GM21619 (cell line): Measurements from ENCODE around the gene GNB1.
"Not testable (repeated sequence)": the region's sequence is repeated elsewhere in the genome, so short reads cannot be mapped to it uniquely, and the experiment has no call there.

Experiments used
- ATAC-seq: cut with Tn5 transposase; IDR thresholded peaks from one replicate; pipeline ENCODE4 v1.9.1; 2021; ENCODE audit not compliant: unreplicated experiment

Gene GNB1

DNA sequence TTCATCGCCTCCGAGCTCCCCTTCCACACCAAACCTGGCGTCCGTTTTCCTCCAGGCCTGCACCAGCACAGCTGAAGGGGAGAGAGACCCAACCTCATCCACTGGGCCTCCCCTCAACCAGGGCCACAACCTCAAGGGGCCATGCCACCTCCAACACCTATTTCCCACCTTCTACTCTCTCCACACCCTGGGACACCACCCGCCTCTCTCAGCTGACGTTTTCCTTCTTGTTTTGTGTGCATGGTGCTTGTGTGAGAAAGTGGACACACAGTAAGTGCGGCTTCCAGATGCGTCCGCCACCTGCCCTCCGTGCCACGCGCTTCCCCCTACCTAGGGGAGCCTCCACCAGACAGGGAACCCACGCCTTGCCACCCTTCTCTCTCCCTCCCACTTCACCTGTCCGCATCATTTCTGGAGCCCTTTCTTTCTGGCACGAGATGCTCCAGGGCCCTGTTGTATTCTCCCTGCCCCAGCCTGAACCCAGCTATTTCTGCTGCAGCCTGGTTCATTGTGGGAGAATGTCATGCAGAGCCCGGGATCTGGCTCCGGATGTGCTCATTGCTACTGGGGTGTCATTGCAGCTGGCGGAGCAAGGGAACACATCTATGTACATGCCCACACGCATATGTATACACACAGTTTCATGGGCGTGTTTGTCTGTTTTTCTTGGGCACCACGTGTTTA lies 1.3 kb upstream of the GNB1 start:
- no peak for ATAC-seq

DNA sequence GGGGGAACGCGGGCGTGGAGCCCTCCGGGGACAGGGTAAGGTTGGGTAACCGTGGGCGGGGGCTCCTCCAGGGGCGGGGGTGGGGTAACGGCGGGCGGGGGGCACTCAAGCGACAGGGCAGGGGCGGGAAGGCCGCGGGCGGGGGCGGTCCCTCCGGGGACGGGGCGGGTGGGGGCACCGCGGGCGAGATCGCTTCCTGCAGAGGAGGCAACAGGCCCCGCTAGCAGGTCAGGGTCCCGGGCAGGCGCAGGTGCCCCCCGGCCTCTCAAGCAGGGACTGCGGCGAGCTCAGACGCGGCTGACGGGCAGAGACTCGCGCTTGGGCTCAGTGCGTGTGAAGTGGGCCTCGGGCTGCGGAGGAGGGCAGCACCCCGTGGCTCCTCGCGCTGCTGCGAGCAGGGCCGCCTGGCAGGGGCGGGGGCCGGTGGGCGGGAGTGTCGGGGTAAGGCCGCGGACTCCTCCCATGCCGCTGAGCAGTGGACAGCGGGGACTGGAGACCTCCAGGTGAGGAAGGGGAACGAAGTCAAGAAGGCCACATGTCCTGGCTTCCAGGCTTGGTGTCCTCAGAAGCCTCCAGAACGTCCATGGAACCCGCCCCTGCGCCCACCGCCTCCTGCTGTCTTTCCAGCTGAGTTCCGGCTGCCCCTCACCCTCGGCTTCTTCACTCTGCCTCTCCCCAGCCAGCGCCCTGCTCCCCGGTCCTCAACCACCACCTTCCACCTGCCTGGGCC lies 627 bp upstream of the GNB1 start:
- peak; percentile 28 for ATAC-seq

DNA sequence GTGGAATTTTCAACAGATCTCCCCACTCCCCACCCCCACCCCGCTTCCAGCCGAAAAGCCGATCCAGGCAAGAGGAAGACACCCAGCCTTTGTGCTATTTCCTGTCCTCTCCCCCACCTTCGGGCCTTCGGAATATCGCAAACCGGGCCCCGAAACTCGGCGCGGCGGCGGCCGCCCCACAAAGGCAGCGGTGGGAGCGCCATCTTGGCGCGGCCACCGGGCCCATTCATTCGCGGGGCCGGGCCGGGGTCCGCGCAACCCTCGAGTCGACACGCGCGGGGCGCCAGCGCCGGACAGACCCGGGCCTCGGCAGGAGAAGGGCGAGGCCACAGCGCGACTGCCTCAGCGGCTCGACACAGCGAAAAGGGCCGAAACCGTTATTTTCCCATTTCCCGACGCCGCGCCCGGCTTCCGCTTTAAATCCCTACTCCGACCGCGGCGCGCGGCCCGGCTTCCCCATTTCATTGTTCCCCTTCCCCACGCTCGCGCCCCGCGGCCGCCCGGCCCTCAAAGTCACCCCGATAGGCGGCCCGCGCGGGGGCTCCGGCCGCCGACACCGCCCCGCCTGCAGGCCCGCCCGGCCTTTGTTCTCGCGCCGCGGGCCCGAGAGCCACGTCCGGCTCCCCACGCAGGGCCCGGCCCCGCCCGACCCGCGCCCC lies 911 bp downstream of the GNB1 start:
- ATAC-seq: peak; percentile 13

DNA sequence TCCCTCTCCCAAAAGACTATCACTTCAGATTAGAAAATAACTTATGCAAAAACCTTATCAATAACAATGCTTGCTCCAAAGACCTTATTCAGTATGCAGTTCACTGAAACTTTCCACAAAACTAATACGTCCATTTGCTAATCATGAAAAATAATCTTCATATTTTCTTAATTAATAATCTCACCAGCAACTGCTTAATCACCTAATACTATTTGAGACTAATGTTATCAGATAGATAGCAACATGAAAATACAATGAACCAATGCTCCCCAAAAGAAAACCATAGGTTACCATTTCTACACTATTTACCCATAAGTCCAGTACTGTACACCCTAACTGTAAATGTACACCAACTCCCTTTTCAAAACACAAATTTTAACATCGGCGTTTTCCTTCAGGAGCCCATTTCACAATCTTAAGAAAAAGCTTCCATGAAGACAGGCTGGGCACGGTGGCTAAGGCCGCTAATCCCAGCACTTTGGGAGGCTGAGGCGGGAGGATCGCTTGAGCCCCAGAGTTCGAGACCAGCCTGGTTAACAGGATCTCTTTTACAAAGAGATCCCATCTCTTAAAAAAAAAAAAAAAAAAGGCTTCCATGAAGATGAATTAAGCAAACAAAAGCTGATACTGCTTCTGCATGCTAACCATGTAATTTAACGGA lies 1.7 kb downstream of the GNB1 start:
- no peak for ATAC-seq

DNA sequence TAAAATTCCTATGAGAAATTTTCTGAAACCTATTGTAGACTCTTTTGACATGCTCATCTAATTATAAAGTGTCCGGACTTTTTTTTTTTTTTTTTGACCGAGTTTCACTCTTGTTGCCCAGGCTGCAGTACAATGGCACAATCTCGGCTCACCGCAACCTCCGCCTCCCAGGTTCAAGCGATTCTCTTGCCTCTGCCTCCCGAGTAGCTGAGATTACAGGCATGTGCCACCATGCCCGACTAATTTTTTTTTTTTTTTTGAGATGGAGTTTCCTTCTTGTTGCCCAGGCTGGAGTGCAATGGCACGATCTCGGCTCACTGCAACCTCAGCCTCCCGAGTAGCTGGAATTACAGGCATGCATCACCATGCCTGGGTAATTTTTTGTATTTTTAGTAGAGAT lies 7.0 kb downstream of the GNB1 start:
- not testable (repeated sequence) for ATAC-seq

DNA sequence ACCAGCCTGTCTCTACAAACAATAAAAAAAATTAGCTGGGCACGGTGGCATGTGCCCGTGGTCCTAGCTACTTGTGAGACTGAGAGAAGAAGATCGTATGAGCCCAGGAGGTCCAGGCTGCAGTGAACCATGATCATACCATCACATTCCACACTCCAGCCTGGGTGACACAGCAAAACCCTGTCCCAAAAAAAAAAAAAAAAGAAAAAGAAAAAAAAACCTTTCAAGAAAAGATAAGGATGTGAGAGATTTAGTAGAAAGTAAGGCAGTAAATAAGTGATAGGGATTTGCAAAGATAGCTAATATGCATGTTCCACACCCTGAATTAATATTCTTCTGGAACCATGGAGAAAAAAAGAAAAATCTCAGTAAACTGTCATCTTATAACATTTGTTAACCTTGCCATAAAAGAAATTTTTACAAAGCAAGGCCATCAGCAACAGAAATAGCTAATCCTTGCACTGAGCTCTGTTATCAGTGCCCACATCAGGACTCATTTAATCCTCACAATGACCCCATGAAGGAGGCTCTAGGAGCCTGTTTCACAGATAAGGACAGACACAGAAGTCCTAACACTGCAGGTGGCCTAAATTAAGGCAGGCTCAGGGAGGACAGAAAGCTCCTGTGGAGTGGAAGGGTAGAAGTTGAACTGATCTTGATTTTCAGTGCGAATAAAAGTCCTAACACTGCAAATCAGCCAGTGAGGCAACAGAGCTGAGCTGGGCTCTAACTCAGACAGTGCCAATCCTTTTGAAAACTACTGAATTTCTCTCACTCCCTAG lies 7.6 kb downstream of the GNB1 start:
- no peak for ATAC-seq

DNA sequence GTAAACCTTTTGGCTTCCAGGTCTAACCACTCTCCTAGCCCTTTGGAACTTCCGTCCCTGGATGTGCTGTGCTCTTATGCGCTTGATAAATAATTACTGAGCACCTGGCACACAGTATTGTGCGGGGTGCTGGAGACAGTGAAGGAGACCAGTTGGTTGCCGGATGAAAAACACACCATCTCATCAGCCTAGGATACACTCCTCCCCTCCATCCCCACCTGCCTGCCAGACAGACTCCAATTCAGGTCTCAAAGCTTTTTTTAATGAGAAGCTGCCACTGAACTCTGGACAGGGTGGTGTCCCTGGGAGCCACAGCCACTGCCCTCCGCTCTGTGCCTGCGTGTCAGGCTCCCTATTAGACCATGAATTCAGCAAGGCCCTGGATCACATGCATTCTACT lies 9.2 kb downstream of the GNB1 start:
- no peak for ATAC-seq

DNA sequence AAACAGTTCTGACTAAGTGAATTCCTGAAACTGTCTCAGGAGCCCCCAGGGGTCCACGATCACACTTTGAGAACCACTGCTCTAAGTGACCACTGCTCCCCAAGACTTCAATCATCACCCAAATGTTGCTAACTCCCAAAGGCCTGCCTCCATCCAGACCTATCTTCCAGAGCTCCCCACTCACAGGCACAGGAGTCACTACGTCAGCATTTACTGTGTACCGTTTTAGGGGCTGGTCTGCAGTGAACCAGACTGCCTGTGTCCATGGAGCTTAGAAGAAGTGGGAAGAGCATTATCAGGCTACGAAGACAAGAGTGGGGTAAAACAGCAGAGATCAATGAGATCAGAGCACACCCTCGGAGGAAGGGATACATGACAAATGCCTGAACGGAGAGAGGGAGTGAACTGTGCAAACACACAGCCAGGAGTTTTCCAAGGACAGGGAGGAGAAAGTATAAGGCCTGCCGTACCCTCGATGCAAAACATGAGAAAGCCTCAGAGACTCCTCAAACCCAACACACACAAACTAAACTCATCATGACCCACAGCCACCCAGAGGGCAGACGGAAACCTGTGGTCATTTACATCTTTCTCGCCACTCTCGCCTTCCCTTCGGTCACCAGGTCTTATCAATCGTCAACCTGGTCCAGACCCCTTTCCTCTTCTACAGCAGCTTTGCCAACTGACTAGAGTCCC lies 10.1 kb downstream of the GNB1 start:
- ATAC-seq: no peak

DNA sequence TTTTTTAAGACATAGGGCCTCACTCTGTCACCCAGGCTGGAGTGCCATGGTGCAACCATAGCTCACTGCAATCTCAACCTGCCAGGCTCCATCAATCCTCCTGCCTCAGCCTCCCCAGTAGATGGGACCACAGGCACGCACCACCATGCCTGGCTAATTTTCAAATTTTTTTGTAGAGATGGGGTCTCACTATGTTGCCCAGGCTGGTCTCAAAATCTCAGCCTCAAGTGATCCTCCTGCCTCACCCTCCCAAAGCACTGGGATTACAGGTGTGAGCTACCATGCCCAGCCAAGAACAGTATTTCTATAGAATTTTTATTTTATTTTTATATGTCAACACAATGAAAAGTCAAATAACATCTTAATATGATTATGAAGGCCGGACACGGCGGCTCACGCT lies 10.9 kb downstream of the GNB1 start:
- no peak for ATAC-seq

DNA sequence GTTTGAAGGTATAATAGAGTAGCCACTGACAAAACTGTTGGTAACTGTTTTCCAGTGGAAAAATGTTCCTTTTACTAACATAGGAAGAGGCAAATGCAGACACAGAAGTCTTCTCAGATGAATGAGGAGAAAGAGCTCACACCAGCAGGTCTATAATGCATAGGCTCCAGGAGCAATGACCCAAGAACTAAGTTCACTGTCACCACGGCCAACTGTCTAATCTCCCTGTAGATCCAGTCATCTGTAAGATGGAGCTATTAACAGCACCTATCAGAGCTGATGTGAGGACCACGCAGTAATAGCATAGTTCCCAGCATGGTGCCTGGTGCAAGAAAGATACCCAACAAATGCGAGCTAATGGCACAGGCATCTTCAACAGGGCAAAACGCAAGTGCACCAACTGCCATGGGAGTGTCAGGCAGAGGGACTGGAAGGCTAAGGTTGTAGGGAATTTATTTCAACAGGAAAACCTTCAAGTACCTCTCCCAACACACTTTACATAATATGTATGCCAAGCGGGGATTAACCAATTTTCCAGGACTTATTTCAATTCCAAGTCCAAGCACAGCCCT lies 12.9 kb downstream of the GNB1 start:
- ATAC-seq: no peak

DNA sequence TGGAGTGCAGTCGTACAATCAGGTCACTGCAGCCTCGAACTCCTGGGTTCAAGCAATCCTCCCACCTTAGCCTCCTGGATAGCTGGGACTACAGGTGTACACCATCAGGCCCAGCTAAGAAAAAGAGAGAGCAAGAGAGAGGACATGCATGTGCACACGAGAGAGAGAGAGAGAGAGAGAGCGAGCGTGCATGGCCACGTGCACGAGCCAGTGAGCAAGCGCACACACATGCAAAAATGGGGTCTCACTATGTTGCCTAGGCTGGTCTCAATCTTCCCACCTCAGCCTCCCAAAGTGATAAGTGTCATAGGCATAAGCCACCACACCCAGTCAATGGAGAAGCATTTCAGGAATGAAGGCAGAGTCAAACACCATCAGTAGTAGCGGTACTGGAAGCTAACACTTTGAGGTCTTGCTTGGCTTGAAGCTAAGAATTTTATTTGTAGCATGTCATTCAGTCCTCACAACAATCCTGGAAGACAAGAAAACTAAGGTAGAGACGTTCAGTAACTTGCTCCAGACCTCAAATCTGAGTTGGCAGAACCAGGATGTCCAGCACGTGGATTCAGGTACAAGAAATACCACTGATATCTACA lies 14.5 kb downstream of the GNB1 start:
- ATAC-seq: no peak

DNA sequence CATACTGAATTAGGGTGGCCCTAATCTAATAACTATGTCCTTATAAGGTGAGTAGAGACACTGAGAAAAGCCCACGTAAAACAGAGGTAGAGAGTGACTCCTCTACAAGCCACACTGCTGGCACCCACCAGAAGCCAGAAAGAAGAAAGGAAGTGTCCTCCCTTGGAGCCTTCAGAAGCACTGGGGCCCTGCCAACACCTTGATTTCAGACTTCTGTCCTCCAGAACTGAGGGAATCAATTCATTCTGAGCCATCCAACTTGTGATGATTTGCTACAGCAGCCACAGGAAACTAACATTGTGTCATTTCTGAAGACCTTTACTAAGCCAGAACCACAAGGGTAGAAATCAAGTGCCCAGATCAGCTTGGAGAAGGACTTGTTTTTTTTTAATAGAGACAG lies 15.0 kb downstream of the GNB1 start:
- ATAC-seq: no peak

DNA sequence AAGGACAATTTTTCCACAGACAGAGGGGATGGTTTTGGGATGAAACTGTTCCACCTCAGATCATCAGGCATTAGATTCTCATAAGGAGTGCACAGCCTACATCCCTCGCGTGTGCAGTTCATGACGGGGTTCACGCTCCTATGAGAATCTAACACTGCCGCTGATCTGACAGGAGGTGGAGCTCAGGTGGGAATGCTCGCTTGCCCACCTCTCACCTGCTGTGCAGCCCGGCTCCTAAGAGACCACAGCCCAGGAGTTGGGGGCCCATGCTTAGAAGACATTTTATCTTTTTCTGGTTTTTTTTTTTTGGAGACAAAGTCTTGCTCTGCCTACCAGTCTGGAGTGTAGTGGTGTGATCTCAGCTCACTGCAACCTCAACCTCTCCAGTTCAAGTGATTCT lies 16.0 kb downstream of the GNB1 start:
- ATAC-seq: no peak

DNA sequence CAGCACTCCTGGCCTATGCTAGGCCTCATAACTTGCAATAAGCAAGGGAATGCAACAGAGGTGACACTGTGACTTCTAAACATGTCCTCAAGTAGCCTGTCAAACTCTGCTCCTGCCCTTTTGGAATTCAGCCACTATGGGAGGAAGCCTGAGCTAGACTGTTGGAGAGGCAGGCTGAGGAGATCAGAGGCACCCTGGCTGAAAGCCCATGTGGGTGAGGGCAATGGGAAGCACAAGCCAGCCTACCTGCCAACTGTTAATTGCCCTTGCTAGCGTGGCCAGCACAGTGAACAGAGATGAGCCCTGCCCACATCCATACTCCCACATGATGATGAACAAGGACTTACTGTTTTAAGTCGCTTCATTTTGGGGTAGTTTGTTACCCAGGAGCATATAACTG lies 17.7 kb downstream of the GNB1 start:
- no peak for ATAC-seq

DNA sequence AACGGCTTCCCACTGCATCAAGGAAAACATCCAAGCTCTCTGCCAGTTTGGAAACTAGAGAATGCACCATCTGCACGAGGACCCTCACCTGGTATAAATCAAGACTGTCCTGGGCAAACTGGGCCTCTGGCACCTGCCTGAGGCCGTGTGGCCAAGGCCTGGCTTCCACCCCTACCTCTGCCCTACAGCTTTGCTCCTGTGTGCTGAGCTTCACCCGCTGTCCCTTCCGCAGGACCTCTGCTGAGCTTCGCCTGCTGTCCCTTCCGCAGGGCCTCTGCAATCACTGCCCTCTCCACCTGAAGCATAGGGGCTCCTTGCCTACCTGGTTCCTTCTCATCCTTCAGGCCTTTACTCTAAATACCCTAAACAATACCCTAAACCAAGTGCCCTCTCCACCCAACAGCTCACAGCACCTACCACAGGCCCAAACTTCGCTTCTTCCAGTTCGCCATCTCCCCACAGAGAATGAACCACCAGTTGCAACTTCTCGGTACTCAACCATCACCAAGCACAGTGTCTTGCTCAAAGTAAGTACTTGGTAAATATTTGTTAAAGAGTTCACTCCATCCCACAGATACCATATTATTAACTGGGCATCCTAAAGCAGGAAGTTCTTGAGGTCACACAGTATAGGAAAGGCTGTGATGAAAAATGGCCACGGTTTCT lies 18.4 kb downstream of the GNB1 start:
- no peak for ATAC-seq

DNA sequence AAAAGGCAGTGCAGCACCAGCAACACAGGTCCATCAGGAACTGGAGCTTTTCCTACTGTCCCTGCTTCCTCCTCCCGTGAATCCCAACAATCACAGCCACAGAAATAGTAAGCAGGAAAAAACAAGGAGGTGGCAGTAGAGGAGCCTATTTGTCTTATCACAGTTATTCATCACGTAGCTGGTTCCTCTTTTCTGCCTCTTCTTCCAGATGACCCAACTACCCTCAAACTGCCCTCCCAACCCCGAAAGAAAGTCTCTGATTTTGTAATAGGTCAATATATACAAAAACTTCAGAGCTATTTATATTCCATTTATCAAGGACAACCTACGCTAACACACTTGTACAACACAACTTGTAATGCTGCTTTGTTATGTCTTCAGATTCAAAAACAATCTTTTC lies 21.4 kb downstream of the GNB1 start:
- ATAC-seq: no peak

DNA sequence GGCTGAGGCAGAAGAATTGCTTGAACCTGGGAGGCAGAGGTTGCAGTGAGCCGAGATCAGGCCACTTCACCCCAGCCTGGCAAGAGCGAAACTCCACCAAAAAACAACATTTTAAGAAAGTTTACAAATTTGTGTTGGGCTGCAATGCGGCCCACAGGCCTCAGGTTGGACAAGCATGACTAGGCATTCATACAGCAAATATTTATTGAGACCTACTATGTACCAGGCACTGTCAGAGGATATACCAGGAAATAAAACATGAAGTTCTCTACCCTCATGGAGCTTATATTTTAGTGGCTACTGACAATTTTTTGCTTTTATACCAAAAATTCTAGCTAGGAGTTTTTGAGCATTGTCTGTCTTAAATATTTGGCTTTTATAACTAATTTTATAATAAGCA lies 23.7 kb downstream of the GNB1 start:
- no peak for ATAC-seq

DNA sequence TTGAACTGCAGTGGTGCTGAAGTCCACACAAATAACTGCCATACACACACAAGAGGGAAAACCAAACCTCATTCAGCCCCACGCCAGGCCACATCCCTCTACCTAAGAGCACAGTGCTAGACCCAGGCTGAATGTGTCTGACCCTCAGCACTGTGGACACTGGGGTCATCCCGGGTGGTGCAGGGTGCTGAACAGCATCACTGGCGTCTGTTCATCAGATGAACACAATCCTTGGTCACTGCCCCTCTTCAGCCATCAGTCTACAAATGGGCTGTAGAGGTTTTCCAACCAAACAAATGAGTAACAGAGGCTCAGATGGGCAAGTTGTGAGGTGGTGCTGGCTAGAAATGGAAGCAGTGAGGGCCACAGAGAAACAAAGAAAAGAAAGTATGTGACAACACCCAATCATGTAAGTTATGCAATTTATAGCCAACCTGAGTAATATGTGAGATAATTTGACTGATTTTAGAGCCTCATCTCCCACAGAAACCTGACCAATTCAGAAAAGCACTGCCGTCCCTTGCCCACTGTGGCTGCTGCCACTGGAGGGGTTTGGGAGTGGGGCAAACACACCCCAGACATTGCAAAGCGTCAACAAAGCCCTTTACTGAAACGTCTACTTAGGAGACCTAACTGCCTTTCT lies 27.9 kb downstream of the GNB1 start:
- no peak for ATAC-seq
